Memory B cell (primary cell): ENCODE results near the gene CFAP20DC.
"Not testable (repeated sequence)": the region's sequence is repeated elsewhere in the genome, so short reads cannot be mapped to it uniquely, and the experiment has no call there.

Source experiments
- ATAC-seq: fragments of 150-1000 bp; cut with Tn5 transposase; 2 replicates; pipeline ENCODE4 v1.10.0; 2021; ENCODE audit warnings: low read depth, mild to moderate bottlenecking, moderate library complexity
- DNase-seq, 2 donors: peaks; one replicate each; pipeline ENCODE4 v3.0.0; 2022; ENCODE audit warnings: low spot score in 2 of 2
- H3K27ac Mint-ChIP-seq: one replicate; pipeline ENCODE4 v1.8.0; 2022; ENCODE audit warnings: mild to moderate bottlenecking, moderate library complexity, mixed read lengths
- H3K27me3 Mint-ChIP-seq: one replicate; pipeline ENCODE4 v1.8.0; 2022; ENCODE audit warnings: mixed read lengths
- H3K36me3 Mint-ChIP-seq: one replicate; pipeline ENCODE4 v1.8.0; 2022; ENCODE audit warnings: mild to moderate bottlenecking, mixed read lengths
- H3K4me1 Mint-ChIP-seq: one replicate; pipeline ENCODE4 v1.8.0; 2022; ENCODE audit warnings: mixed read lengths
- H3K4me3 Mint-ChIP-seq: one replicate; pipeline ENCODE4 v1.8.0; 2022; ENCODE audit warnings: mild to moderate bottlenecking, moderate library complexity, mixed read lengths
- H3K9me3 Mint-ChIP-seq: one replicate; pipeline ENCODE4 v1.8.0; 2022; ENCODE audit warnings: mixed read lengths

The CFAP20DC gene

GRCh38 chr3:58999774-59000160, 50.1 kb downstream of the CFAP20DC start:
- Mint-ChIP-seq H3K4me3 (no peak overlapping the region), H3K36me3 (no peaks in the 10 kb centered on the region), H3K4me1 (peaks cover 2% of the 10 kb centered on the region), H3K9me3 (no peaks in the 10 kb centered on the region), H3K27me3 (peaks cover 4% of the 10 kb centered on the region), H3K27ac (no peak overlapping the region)
- no peak for ATAC-seq
- no peak for DNase-seq

GRCh38 chr3:58999134-58999773, 50.6 kb downstream of the CFAP20DC start:
- ATAC-seq (no peak), DNase-seq (no peak)
- H3K27ac Mint-ChIP-seq, result no peak overlapping the region
- no peaks in the 10 kb centered on the region for H3K9me3 Mint-ChIP-seq
- no peaks in the 10 kb centered on the region for H3K36me3 Mint-ChIP-seq
- H3K27me3 Mint-ChIP-seq, result peaks cover 4% of the 10 kb centered on the region
- peaks cover 2% of the 10 kb centered on the region for H3K4me1 Mint-ChIP-seq
- no peak overlapping the region for H3K4me3 Mint-ChIP-seq

DNA sequence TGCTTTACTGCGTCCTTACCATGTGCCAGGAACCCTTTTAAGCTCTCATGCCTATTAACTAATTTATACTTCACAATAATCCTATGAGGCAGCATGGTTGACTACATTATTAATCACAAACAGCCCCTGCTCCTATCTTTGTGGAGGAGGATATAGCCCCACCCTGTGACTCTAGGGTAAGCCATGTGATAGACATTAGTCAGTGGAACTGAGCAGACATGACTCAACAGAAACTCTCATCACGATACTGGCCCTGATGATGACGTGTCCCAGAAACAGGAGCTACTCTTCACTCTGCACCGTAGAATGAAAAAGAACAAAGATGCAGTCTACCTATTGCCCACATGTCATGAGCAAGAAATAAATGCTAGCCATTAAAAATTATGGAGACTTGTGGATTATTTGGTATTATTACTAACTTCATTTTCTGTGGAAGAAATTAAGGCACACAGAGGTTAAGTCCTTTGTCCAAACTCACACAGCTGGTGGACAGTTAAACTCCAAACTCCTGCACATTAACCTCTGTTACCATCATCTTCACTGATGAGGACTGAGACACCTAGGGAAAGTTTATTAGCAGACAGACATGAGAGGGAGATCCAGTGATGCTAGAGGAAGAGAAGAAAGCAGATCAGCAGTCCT, 51.2 kb downstream of the CFAP20DC start:
- Mint-ChIP-seq H3K9me3 (no peaks in the 10 kb centered on the region), H3K27ac (no peak overlapping the region), H3K36me3 (no peaks in the 10 kb centered on the region), H3K4me3 (no peak overlapping the region), H3K27me3 (peaks cover 2% of the 10 kb centered on the region), H3K4me1 (peaks cover 2% of the 10 kb centered on the region)
- ATAC-seq, result no peak
- DNase-seq, result no peak

DNA sequence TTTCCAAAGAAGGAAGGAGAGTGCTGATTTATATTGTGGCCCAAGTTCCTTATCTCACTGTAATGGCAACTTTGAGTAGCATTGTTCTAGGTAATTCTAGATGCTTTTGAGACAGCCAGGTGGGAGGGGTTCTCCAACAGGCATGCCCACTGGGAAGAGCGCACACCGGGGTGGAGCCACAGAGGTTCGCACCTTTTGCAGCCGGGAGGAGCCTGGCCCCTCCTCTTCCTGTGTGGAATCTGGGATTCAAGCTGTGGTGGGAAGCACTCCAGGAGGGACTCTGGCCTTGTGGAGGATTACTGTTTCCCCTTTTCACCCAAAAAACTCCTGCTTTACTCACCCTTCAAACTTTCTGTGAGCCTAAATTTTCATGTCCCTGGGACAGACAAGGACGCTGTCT, 53.1 kb downstream of the CFAP20DC start:
- Mint-ChIP-seq H3K9me3 (no peaks in the 10 kb centered on the region), H3K36me3 (no peaks in the 10 kb centered on the region), H3K4me1 (peaks cover 2% of the 10 kb centered on the region), H3K27ac (no peak overlapping the region), H3K27me3 (peaks cover 2% of the 10 kb centered on the region), H3K4me3 (no peak overlapping the region)
- DNase-seq (no peak), ATAC-seq (no peak)

GRCh38 chr3:58994746-58995330, 55.0 kb downstream of the CFAP20DC start:
- no peak overlapping the region for H3K27ac Mint-ChIP-seq
- ATAC-seq, result peak; percentile 45

DNA sequence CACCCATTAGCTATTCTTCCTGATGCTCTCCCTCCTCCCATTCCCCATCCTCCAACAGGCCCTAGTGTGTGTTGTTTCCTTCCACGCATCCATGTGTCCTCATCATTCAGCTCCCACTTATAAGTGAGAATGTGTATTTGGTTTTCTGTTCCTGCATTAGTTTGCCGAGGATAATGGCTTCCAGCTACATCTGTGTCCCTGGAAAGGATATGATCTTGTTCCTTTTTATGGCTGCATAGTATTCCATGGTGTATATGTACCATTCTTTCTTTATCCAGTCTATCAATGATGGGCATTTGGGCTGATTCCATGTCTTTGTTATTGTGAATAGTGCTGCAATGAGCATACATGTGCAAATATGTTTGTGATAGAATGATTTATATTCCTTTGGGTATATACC, 56.3 kb downstream of the CFAP20DC start:
- Mint-ChIP-seq H3K36me3 (no peaks in the 10 kb centered on the region), H3K4me3 (no peak overlapping the region), H3K9me3 (no peaks in the 10 kb centered on the region), H3K27ac (no peak overlapping the region), H3K4me1 (peaks cover 2% of the 10 kb centered on the region), H3K27me3 (no peaks in the 10 kb centered on the region)
- no peak for DNase-seq
- ATAC-seq, result no peak

More at GRCh38 chr3:58994746-58995330, 55.0 kb downstream of the CFAP20DC start:
- H3K9me3 Mint-ChIP-seq, result no peaks in the 10 kb centered on the region
- DNase-seq, result peak in 1 of 2 donors; percentile 23
- H3K4me1 Mint-ChIP-seq, result peaks cover 2% of the 10 kb centered on the region
- H3K36me3 Mint-ChIP-seq, result no peaks in the 10 kb centered on the region
- no peaks in the 10 kb centered on the region for H3K27me3 Mint-ChIP-seq
- H3K4me3 Mint-ChIP-seq, result no peak overlapping the region

- no peak overlapping the region for H3K4me3 Mint-ChIP-seq
- peaks cover 3% of the 10 kb centered on the region for H3K9me3 Mint-ChIP-seq
- ATAC-seq (no peak), DNase-seq (no peak)
- H3K27ac Mint-ChIP-seq, result no peak overlapping the region
- no peaks in the 10 kb centered on the region for H3K36me3 Mint-ChIP-seq
- peaks cover 2% of the 10 kb centered on the region for H3K4me1 Mint-ChIP-seq
- peaks cover 2% of the 10 kb centered on the region for H3K27me3 Mint-ChIP-seq
Measured at GRCh38 chr3:58991623-58992022, 58.2 kb downstream of the CFAP20DC start.

GRCh38 chr3:58991026-58991425, 58.8 kb downstream of the CFAP20DC start:
- peaks cover 2% of the 10 kb centered on the region for H3K4me1 Mint-ChIP-seq
- H3K4me3 Mint-ChIP-seq, result no peak overlapping the region
- DNase-seq, result no peak
- ATAC-seq, result no peak
- H3K27me3 Mint-ChIP-seq, result peaks cover 2% of the 10 kb centered on the region
- H3K27ac Mint-ChIP-seq, result no peak overlapping the region
- peaks cover 4% of the 10 kb centered on the region for H3K9me3 Mint-ChIP-seq
- H3K36me3 Mint-ChIP-seq, result no peaks in the 10 kb centered on the region

- no peaks in the 10 kb centered on the region for H3K36me3 Mint-ChIP-seq
- H3K27me3 Mint-ChIP-seq, result peaks cover 4% of the 10 kb centered on the region
- no peak for DNase-seq
- no peak overlapping the region for H3K4me3 Mint-ChIP-seq
- H3K4me1 Mint-ChIP-seq, result peaks cover 1% of the 10 kb centered on the region
- no peak overlapping the region for H3K27ac Mint-ChIP-seq
- no peak for ATAC-seq
- H3K9me3 Mint-ChIP-seq, result peaks cover 7% of the 10 kb centered on the region
Measured at GRCh38 chr3:58989955-58990354, 59.9 kb downstream of the CFAP20DC start.

DNA sequence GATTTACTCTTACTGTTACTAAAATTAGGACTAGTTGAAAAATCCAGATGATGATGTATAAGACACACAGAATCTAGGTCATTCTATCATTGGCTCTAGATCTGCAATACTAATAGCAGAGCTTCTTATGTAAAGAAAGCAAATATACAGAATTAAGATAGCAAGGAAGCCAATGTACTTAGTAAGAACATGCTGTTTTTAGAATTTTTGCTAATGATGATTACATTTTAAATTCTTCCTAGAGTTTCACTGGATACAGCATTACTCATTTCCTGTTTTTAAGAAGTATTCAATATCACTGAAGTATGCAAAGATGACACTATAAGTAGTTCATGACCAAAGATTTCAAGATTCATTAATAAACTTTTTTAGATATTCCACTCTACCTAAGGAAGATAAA, 60.7 kb downstream of the CFAP20DC start:
- Mint-ChIP-seq H3K4me1 (no peaks in the 10 kb centered on the region), H3K36me3 (no peaks in the 10 kb centered on the region), H3K4me3 (no peak overlapping the region), H3K27ac (no peak overlapping the region), H3K9me3 (peaks cover 7% of the 10 kb centered on the region), H3K27me3 (peaks cover 4% of the 10 kb centered on the region)
- DNase-seq (no peak), ATAC-seq (no peak)

DNA sequence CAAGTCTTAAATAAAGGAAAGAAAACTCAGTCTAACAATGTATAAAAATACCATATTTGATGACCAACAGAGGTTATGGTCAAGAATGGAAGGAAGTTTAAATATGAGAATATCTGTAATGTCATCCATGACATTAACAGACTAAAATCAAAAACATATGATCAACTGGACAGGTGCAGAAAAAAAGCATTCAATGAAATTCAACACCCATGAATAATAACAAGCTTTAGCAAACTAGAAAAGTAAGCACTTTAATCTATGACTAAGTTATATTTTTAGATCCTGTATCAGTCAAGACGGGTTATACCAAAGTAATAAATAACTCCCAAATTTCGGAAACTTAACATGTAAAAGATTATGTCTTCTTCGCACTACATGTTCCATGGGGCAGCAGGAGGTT, 61.8 kb downstream of the CFAP20DC start:
- Mint-ChIP-seq H3K9me3 (peaks cover 7% of the 10 kb centered on the region), H3K27ac (no peak overlapping the region), H3K4me1 (no peaks in the 10 kb centered on the region), H3K27me3 (peaks cover 4% of the 10 kb centered on the region), H3K4me3 (no peak overlapping the region), H3K36me3 (no peaks in the 10 kb centered on the region)
- ATAC-seq, result no peak
- no peak for DNase-seq

DNA sequence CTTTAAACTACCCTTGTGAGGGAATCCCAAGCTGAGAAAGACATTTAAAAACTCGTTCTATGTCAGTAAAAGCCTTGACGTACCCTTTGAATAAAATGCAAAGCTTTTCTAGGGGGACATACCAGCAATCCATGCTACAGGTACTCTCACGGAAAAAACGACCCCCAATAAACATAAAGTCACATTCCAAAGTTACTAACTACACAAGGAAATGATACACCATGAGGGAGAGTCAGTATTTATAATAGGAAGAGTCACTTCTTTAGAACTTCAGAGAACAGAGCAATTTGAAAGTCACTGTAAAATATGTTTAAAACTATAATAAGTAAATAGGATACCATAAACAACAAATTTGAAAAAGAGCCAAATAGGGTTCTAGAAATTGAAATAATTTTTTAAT, 63.2 kb downstream of the CFAP20DC start:
- peaks cover 7% of the 10 kb centered on the region for H3K9me3 Mint-ChIP-seq
- H3K36me3 Mint-ChIP-seq, result no peaks in the 10 kb centered on the region
- no peak overlapping the region for H3K27ac Mint-ChIP-seq
- H3K4me3 Mint-ChIP-seq, result no peak overlapping the region
- H3K27me3 Mint-ChIP-seq, result peaks cover 4% of the 10 kb centered on the region
- DNase-seq (no peak), ATAC-seq (no peak)
- H3K4me1 Mint-ChIP-seq, result no peaks in the 10 kb centered on the region

DNA sequence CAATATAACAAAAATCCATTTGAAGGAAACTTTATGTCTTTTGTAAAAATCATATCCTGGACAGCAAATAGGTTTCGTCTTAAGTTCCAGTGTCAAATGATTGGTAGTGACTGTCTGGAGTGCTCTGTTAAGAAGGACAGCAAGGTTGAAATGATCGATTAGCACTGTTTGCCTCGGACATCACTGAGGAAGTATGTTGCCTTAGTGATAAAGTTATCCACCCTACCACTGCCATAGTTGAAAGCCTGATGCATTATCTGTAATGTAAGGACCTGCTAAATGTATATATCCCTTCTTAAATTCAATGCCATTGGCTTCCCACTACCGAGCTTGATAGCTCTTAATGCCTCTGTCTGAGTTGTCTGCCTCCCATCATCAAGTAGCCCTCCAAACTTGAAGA, 70.0 kb downstream of the CFAP20DC start:
- Mint-ChIP-seq H3K36me3 (no peaks in the 10 kb centered on the region), H3K9me3 (no peaks in the 10 kb centered on the region)

DNA sequence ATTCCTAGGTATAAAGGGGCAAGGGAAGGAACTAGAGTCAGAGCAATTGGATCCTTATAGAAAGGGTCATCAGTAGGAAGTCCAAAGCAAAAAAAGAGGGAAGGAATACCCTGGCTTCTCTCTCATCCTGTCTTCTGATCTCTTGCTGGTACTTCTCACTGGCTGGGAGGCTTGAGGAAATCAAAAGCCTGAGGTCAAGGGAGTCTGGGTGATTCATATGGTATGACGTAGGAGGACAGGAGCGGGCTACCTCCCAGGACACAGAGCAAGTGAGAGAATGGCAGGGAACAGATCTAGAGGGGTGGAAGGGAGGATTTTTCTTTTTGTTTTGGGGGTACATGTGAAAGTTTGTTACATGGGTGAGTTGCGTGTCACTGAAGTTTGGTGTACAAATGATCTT, 76.0 kb downstream of the CFAP20DC start:
- peaks cover 5% of the 10 kb centered on the region for H3K27me3 Mint-ChIP-seq
- H3K27ac Mint-ChIP-seq, result no peak overlapping the region
- no peak overlapping the region for H3K4me3 Mint-ChIP-seq
- DNase-seq (no peak), ATAC-seq (no peak)
- no peaks in the 10 kb centered on the region for H3K9me3 Mint-ChIP-seq
- no peaks in the 10 kb centered on the region for H3K4me1 Mint-ChIP-seq
- H3K36me3 Mint-ChIP-seq, result no peaks in the 10 kb centered on the region

More for the DNA sequence above, 70.0 kb downstream of the CFAP20DC start:
- Mint-ChIP-seq H3K4me1 (no peaks in the 10 kb centered on the region), H3K27me3 (peaks cover 2% of the 10 kb centered on the region), H3K4me3 (no peak overlapping the region), H3K27ac (no peak overlapping the region)
- ATAC-seq (no peak), DNase-seq (no peak)

- not testable (repeated sequence) for H3K27me3 Mint-ChIP-seq, H3K36me3 Mint-ChIP-seq, ATAC-seq, DNase-seq, H3K27ac Mint-ChIP-seq, H3K4me1 Mint-ChIP-seq, H3K4me3 Mint-ChIP-seq, H3K9me3 Mint-ChIP-seq
Measured at GRCh38 chr3:58967866-58968265, 82.0 kb downstream of the CFAP20DC start.
